Duodenal mucosa (tissue), 2 donors: ENCODE results near the gene VAX1.

Experiments used
- H3K27ac ChIP-seq: one replicate; pipeline ENCODE4 v1.7.0; 2013; ENCODE audit warnings: low read depth, low read length
- H3K27me3 ChIP-seq, 2 donors: one replicate each; pipeline ENCODE4 v1.7.0; 2013; ENCODE audit warnings: low read length in 2 of 2, control low read depth in 1 of 2; ENCODE audit not compliant: insufficient read depth in 2 of 2, control insufficient read depth in 1 of 2
- H3K36me3 ChIP-seq, 2 donors: one replicate each; pipeline ENCODE4 v1.7.0; 2013; ENCODE audit warnings: low read length in 2 of 2, control low read depth in 1 of 2; ENCODE audit not compliant: insufficient read depth in 2 of 2, control insufficient read depth in 1 of 2
- H3K4me1 ChIP-seq, 2 donors: one replicate each; pipeline ENCODE4 v1.7.0; 2013; ENCODE audit warnings: low read length in 2 of 2, control low read depth in 1 of 2; ENCODE audit not compliant: insufficient read depth in 2 of 2, control insufficient read depth in 1 of 2
- H3K4me3 ChIP-seq, 2 donors: one replicate each; pipeline ENCODE4 v1.7.0; 2013; ENCODE audit warnings: low read length in 2 of 2, low read depth in 1 of 2
- H3K9ac ChIP-seq, 2 donors: one replicate each; pipeline ENCODE4 v1.7.0; 2013; ENCODE audit warnings: low read length in 2 of 2, low read depth in 1 of 2
- H3K9me3 ChIP-seq, 2 donors: one replicate each; pipeline ENCODE4 v1.7.0; 2013; ENCODE audit warnings: low read length in 2 of 2, control low read depth in 1 of 2; ENCODE audit not compliant: control insufficient read depth in 1 of 2

Gene VAX1

DNA sequence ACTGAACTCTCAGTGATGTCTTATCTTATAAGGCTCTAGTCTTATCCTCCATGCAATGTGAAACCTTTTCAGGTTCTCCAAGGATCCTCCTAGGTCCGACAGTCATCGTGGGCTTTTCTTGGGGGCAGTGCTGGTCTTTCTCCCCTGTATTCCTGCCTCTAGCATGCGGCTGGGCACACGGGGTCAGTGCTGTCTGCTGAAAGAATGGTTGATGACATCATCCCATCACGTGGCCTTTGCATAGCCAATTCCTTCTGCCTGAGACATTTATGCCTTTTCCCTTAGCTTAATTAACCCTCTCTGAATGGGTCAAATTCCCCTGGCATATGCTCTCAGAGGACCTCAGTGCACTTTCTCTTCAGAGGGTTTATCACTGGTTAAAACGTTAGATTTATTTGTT, 32.2 kb upstream of the VAX1 start:
- Histone ChIP-seq H3K9ac (no peak overlapping the region), H3K4me1 (peaks cover 9 to 19% of the 10 kb centered on the region in 2 donors), H3K4me3 (no peak overlapping the region), H3K9me3 (no peaks in the 10 kb centered on the region), H3K36me3 (no peaks in the 10 kb centered on the region), H3K27me3 (peaks cover 70 to 75% of the 10 kb centered on the region in 2 donors), H3K27ac (no peak overlapping the region)

DNA sequence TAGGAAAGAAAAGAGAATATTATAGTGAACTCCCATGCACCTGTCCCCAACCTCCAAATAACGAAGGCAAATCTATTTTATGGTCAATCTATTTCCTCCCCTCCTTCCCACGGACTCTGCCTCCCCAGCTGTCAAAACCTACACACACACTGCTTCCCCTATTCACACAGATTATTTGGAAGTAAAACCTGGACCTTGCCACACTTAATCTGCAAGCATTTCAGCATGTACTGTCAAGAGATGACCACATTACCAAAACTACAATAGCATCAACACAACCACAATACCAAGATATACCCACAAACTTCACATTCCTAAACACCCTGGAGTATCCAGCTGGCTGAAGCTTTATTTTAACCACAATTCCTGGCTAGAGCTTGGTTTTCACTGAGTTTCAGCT, 31.4 kb upstream of the VAX1 start:
- Histone ChIP-seq H3K27ac (no peak overlapping the region), H3K4me3 (no peak overlapping the region), H3K4me1 (peaks cover 11 to 15% of the 10 kb centered on the region in 2 donors), H3K9ac (no peak overlapping the region), H3K36me3 (no peaks in the 10 kb centered on the region), H3K9me3 (no peaks in the 10 kb centered on the region), H3K27me3 (peaks cover 78 to 82% of the 10 kb centered on the region in 2 donors)

GRCh38 chr10:117168729-117169128, 30.7 kb upstream of the VAX1 start:
- H3K27me3 ChIP-seq = peaks cover 85 to 90% of the 10 kb centered on the region in 2 donors

DNA sequence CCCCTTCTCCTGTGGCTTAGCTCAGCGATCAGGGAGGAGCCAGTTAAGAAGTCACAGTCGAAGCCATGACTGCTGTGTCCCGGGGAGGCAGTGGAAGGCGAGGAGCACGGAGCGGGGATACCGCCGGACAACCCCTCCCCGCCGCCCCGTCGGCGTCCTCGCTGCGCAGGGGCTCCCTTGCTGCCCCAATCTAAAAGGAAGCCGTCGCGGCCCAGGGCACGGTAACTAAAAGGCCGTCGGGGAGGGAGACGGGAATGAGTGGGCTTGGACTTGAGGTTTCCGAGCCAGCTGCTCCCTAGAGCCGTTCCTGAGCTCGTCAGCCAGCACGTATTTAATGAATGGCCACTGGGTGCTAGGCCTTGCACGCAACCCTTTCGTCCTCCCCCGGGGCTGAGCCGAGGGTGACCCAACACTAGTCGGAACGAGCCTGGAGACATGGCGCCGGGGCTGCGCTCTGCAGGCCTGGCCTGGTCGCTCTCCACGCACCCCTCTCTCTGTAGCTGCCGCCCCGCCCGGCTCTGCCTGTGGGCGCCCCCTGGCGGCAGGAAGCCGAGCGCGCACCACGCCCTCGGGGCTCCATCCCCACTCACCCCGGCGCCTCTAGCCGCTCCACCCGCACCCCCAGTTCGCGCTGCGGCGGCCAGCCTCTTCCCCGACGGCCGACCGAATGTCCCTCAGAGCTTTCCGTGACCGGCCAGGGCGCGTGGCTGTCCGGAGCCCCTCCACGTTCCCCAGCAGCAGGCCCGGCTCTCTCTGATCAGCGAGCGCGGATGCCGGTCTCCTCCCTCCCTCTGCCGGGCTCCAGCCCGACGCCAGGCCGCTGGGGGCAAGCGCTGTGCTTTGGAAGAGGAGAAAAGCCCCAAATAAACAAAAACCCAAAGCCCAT, 30.0 kb upstream of the VAX1 start:
- Histone ChIP-seq H3K27ac (no peak overlapping the region), H3K27me3 (peaks cover 87 to 91% of the 10 kb centered on the region in 2 donors), H3K9ac (no peak overlapping the region), H3K36me3 (no peaks in the 10 kb centered on the region), H3K9me3 (no peaks in the 10 kb centered on the region), H3K4me1 (peaks cover 10 to 11% of the 10 kb centered on the region in 2 donors), H3K4me3 (peak overlapping the region; percentile 30 to 44)

More at GRCh38 chr10:117168729-117169128, 30.7 kb upstream of the VAX1 start:
- Histone ChIP-seq H3K4me1 (peaks cover 10 to 11% of the 10 kb centered on the region in 2 donors), H3K9ac (no peak overlapping the region), H3K36me3 (no peaks in the 10 kb centered on the region), H3K9me3 (no peaks in the 10 kb centered on the region), H3K4me3 (no peak overlapping the region), H3K27ac (no peak overlapping the region)

- no peaks in the 10 kb centered on the region for H3K9me3 ChIP-seq
- no peak overlapping the region for H3K27ac ChIP-seq
- peaks cover 87 to 94% of the 10 kb centered on the region in 2 donors for H3K27me3 ChIP-seq
- no peak overlapping the region for H3K4me3 ChIP-seq
- H3K4me1 ChIP-seq = peaks cover 10 to 11% of the 10 kb centered on the region in 2 donors
- no peak overlapping the region for H3K9ac ChIP-seq
- no peaks in the 10 kb centered on the region for H3K36me3 ChIP-seq
These were observed 29.3 kb upstream of the VAX1 start for GRCh38 chr10:117167346-117167788.

GRCh38 chr10:117166418-117167345, 28.6 kb upstream of the VAX1 start:
- Histone ChIP-seq H3K4me3 (no peak overlapping the region), H3K36me3 (no peaks in the 10 kb centered on the region), H3K9me3 (no peaks in the 10 kb centered on the region), H3K4me1 (peaks cover 10 to 11% of the 10 kb centered on the region in 2 donors), H3K9ac (no peak overlapping the region), H3K27ac (no peak overlapping the region), H3K27me3 (peaks cover 87 to 94% of the 10 kb centered on the region in 2 donors)

- Histone ChIP-seq H3K9me3 (no peaks in the 10 kb centered on the region), H3K4me1 (peaks cover 10 to 11% of the 10 kb centered on the region in 2 donors), H3K27me3 (peaks cover 89 to 94% of the 10 kb centered on the region in 2 donors), H3K36me3 (no peaks in the 10 kb centered on the region), H3K4me3 (no peak overlapping the region), H3K9ac (no peak overlapping the region), H3K27ac (no peak overlapping the region)
These were observed 27.7 kb upstream of the VAX1 start for GRCh38 chr10:117165538-117166417.

DNA sequence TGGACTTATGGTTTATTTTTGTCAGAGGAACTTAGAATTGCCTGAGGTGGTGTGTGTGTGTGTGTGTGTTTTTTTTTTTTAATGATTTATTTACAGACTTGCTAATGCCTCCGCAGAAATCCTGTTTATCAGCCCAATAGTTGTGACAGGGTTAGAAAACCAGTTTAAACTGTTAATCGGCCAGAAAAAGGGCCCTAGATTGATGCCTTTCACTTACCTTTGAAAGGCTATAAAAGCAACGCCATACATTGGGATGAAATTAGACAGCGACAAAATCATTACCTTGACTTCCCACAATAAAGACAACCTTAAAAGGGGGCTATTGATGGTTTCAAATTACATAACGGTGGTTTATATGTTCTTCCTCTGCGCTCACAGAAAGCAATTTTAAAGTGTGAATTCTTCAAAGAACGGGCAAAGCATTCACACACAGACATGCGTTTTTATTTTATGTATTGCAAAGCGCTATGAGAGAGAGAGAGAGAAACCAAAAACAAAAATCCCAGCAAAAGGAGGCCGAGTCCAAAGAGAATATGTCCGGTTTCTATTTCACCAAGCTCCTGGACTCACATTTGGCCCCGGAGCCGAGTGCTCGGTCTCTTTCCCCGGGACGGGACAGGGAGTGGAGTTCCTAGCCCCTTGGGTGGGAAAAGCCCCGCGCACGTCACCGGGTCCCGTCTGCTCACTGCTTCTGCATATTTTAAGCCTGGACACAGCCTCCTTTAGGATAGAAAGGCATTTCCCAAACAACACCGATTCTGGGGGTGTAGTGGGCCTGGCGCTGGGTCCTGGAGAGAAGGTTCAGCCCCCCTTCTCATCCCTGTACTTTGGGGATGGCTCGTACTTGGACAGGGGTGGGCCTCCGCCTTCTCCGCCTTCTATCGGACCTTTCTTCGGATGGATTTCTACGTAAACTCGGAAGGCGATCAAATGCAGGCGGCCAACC, 26.8 kb upstream of the VAX1 start:
- H3K27me3 ChIP-seq = peaks cover 91 to 94% of the 10 kb centered on the region in 2 donors
- no peak overlapping the region for H3K9ac ChIP-seq
- H3K36me3 ChIP-seq = no peaks in the 10 kb centered on the region
- H3K9me3 ChIP-seq = no peaks in the 10 kb centered on the region
- H3K27ac ChIP-seq = no peak overlapping the region
- H3K4me1 ChIP-seq = peaks cover 10 to 11% of the 10 kb centered on the region in 2 donors
- H3K4me3 ChIP-seq = peak overlapping the region in 1 of 2 donors; percentile 40
